Hematopoietic multipotent progenitor cell treated with erythropoietin and hydrocortisone succinate and interleukin-3 and kit ligand, for 15 days (in vitro differentiated cells): ENCODE measurements around the gene TRAF2.

Source experiments
- DNase-seq: peaks from one replicate; pipeline ENCODE4 v3.0.0-alpha.2; 2015; ENCODE audit warnings: low spot score

TRAF2 gene

DNA sequence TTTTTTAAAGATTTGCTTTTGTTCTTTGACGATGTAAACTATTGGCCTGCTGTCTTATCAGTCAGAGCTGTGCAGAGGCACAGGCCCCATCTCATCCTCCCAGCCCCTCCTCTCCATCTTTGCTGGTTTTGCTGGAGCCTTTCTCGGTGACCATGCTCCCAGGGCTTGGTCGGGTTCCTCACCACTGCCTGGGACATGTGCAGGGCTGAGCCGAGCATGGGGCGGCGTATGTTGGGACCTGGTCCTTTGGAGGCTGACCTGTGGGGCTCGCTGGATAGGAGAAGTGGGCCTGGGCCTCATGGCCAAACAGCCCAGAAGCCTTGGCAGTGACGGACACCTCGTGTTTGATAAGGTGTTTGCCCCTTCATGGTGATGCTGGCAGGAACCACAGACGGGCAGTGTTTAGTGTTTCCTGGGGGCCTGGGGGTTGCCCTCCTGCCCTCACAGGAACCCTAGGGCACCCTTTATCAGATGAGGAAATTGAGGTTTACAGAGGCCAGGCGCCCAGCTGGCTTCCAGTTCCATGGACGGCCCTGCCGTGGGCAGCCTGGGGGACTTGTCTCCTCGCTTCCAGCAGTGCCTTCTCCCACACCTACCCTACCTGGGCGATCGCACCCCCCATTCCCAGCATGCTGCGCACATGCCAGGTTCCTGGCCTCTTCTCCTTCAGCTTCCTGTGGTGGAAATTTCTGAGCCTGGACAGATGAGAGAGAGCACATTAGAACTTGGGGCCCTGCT lies 27.6 kb downstream of the TRAF2 start:
- DNase-seq, result no peak

DNA sequence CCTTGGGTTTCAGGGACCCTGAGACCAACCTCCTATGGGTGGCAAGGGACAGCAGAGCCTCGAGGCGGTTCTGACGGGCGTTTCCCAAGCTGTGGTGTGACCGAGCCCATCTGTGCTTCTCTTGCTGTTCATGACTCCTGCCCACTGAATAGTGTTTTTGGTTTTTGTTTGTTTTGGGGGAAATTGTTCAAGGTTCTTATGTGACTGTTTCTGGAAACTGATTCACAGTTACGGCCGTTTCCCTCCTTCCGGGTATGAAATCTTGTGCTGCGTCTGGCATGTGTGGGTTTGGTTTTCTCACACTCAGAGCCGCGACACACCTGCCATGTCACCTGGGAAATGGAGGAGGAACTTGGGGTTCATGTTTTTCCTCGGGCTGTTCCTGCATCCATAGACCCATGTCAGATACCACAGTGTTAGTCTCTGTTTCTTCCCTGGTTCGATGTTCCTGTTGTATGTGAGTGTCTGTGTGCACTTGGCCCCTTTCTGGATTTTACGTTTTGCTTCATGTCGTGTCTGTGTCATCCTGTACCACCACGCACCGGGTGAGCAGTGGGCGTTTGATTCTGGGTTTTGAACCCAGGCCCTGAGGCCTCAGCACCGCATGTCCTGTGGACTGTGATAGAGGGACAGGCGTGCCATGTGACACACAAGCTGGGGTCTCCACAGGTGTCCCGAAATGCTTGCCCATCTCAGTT lies 29.5 kb downstream of the TRAF2 start:
- DNase-seq, result no peak

DNA sequence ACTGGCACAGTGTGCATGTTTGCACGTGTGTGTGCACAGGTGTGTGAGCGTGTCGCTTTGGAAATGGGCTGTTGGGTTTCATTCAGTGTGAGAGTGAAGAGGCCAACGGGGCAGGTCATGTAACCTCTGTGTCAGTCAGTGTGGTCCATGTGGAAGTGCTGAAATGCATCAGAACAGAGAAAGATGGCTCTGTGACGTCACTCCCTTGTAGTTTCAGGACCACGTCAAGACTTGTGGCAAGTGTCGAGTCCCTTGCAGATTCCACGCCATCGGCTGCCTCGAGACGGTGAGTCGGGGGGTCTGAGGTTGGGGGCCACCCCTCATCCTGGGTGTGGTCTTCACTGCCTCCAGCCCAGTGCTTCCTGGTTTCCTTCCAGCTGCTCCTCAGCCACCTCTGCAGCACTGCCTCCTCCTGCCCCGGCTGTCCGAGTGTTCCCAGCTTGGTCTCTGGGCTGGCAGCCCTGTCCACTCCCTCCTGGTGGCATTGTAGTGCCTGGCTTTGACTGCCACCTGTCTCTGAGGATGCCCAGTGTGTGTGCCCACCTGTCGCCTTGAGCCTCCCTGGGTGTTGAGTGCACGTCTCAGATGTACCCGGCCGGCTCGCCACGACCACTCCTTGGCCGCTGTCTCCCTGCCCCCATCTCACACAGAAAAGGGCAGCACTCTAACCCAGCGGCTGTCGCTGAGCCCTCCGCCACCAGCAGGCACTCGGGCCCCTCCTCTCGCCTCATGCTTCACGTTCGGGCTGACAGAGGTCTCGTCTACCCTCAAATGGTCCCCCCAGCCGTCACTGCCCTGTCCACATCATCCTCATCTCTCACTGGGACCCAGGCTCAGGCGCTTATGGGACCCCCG lies 30.2 kb downstream of the TRAF2 start:
- no peak for DNase-seq

DNA sequence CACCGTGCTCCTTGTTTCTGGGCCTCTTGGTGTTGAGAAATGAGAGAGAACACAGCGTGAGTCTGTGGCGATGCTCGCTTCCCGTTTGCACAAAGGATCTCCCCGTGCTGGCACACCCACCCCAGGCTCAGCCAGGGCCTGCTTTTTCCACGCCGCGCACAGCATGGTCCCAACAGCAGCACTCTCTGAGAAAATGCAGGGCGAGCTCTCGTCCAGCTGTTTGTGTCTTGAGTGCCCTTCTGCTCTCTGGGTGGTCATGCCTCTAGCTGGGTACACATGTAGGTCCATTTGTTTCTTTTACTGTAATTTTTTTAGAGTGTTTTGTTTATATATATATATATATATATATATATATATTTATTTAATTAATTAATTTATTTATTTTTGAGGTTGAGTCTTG lies 31.6 kb downstream of the TRAF2 start:
- DNase-seq, result no peak

DNA sequence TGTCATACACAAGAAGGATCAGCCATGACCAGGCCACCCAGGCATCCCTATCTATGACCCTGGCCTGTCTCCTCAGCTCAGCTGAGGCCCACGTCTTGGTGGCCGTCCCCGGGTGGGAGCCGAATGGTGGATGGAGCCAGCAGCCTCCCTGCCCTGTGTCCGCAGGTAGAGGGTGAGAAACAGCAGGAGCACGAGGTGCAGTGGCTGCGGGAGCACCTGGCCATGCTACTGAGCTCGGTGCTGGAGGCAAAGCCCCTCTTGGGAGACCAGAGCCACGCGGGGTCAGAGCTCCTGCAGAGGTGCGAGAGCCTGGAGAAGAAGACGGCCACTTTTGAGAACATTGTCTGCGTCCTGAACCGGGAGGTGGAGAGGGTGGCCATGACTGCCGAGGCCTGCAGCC lies 33.8 kb downstream of the TRAF2 start:
- no peak for DNase-seq

DNA sequence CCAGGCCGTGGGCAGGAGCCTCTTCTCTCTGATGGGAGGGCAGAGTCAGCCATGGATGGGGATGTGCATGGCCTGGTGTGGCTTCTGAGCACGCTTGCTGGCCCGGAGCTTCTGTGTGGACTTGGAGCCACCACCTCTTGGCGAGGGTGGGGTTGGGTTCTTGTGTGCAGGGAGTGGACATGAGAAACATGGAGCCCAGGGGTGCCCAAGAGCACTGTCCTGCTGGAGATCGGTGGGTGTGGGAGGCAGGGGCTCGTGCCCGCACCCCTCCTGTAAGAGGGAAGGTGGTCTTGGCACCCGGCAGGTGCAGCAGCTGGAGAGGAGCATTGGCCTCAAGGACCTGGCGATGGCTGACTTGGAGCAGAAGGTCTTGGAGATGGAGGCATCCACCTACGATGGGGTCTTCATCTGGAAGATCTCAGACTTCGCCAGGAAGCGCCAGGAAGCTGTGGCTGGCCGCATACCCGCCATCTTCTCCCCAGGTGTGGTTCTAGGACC lies 34.5 kb downstream of the TRAF2 start:
- DNase-seq, result no peak

DNA sequence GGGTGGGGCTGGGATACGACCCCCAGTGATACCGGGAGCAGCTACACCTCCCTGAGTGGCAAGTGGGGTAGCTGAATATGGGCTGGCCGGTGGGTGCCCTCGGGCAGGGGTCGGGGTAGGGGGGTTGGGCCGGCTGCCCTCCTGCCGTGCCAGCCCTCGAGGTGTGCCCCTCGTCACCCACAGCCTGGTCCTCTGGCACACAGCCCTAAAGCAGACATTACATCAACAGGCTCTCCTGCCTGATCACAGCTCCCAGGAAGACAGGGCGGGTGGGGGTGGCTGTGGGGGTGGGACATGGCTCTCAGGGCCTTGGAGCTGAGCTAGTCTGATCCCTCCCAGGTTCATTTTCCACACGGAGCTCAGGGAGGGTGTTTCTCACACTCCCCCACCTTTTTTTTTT lies 35.0 kb downstream of the TRAF2 start:
- DNase-seq, result no peak

DNA sequence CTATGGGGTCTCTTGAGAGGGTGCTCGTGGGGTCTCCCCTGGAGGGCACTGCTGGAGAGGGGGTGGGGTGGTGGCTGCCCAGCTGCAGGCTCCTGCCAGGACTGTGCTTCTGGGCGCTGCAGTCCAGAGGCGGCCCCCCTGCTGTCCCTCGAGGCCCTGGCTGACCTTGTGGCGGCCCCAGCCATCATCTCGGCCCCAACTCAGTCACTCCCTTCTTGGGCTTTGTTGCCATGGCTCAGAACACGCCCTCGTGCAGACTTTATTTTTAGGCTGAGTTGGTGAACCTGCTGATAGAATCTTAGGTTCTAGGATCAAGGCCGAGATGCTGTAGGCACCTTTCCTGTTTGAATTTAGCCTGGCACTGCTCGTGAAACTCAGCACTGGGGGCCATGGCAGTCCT lies 35.4 kb downstream of the TRAF2 start:
- DNase-seq, result no peak

DNA sequence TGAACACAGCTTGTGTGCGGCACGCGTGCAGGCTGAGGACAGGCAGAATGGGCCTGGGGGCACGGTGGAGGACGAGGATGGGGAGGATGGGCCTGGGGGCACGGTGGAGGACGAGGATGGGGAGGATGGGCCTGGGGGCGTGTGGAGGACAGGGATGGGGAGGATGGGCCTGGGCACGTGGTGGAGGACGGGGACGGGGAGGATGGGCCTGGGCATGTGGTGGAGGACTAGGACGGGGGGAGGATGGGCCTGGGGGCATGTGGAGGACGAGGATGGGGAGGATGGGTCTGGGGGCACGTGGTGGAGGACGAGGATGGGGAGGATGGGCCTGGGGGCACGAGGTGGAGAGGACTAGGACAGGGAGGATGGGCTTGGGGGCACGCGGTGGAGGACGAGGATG lies 36.2 kb downstream of the TRAF2 start:
- no peak for DNase-seq

DNA sequence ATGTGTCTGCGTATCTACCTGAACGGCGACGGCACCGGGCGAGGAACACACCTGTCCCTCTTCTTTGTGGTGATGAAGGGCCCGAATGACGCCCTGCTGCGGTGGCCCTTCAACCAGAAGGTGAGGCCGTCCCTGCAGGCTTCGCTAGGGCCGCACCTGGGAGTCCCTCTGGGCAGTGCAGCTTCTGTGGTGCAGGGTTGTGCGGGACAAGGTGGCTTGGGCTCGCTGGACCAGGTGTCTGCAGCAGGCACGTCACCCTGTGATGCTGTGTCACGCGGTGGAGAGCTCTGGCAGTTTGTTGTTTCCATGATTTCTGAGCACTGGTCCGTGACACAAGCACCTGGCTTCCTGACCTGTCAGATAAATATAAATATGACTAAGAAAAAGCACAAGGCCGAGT lies 37.6 kb downstream of the TRAF2 start:
- no peak for DNase-seq

DNA sequence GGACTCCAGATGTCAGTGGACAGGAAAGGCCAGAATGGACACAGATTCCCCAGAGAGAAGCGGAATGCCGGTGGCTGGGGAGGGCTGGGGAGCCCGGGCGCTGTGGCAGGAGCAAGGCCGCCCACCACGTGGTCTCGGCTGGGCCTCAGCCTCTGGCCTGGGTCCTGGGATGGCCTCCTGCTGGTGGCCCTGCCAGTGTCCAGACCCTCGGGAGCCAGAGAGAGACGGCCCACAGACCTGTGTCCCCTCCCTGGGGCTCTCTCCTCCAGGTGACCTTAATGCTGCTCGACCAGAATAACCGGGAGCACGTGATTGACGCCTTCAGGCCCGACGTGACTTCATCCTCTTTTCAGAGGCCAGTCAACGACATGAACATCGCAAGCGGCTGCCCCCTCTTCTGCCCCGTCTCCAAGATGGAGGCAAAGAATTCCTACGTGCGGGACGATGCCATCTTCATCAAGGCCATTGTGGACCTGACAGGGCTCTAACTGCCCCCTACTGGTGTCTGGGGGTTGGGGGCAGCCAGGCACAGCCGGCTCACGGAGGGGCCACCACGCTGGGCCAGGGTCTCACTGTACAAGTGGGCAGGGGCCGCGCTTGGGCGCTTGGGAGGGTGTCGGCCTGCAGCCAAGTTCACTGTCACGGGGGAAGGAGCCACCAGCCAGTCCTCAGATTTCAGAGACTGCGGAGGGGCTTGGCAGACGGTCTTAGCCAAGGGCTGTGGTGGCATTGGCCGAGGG lies 39.3 kb downstream of the TRAF2 start:
- no peak for DNase-seq

DNA sequence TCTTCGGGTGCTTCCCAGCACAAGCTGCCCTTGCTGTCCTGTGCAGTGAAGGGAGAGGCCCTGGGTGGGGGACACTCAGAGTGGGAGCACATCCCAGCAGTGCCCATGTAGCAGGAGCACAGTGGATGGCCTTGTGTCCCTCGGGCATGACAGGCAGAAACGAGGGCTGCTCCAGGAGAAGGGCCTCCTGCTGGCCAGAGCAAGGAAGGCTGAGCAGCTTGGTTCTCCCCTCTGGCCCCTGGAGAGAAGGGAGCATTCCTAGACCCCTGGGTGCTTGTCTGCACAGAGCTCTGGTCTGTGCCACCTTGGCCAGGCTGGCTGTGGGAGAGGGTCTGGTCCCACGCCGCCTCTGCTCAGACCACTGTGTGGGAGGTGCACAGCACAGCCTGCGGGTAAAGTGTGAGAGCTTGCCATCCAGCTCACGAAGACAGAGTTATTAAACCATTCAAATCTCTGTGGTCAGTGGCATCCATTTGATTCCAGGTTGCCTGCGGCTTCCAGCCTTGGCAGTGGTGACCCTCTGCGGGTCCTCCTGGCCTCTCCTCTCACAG lies 39.9 kb downstream of the TRAF2 start:
- no peak for DNase-seq

DNA sequence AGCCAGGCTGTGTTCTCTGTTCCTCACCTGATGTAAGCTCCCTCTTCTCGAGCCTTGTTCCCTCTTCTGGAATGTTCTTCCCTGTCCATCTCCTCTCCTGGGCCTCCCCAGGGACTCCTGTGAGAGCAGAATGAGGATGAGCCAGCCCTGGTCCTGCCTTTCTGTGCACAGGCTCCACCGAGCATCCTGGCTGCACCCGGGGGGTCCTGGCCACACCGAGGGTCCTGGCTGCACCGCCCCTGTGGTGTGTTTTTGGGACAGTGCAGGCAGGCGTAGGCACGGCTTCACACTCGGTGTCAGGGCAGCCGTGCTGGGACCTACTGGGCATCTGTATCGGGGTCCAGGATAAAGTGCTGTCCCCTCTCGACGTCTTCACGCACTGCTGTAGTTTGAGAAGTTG lies 40.4 kb downstream of the TRAF2 start:
- no peak for DNase-seq

DNA sequence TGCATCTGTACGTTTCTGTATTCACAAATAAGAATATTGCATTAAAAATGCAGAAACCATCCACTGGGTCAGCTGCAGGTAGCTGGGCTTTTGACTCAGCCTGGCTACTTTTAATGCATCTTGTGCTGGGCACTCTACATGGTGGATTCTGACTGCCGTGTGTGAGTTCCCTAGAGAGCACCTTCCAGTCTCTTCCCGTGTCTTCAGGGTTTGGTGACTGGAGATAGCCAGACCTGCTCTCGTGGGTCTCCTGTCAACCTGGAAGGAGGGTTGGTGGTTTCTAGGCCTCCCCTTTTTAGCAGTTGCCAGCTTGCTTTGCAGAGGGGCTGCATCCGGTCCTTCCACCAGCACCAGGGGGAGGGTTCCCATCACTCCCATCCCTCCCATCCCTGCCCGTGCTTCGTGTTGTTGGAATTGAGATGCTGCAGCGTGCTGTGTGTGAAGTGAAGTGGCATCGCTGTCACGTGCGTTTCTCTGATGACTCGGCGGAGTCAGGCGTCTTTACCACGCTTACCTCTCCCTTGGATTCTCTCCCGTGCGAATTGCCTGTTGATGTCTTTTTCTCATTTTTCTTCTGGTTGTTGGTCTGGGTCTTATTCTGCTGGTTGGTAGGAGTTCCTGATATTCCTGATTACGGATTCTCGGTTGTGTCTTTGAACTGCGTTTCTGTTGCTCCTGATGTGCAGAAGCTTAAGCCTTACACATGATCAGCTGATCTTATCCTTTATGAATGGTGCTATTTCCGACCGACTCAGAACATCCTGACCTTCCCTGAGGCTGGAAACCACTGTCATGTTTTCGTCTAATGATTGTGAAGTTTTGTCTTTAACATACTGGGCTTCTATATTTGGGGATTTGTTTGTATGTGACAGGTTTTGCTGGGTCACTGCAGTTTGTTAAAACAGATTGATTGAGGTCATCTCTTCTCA lies 41.3 kb downstream of the TRAF2 start:
- no peak for DNase-seq

DNA sequence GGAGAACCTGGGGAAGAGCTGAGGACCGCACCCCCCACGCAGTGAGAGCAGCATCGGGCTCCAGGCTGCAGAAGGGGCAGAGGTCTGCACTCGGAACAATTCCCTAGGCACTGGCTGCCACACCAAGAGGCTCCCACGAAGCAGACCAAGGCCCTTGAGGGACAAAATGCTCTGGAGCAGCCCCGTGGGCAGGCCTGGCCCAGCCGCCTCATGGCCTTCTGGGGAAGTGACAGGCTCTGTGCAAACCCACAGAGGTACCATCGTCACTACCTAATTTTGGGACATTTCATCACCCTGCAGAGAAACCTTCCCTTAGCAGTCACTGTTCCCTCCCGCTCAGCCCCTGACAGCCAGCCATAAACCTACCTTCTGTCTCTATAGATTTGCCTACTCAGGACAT lies 42.3 kb downstream of the TRAF2 start:
- no peak for DNase-seq

DNA sequence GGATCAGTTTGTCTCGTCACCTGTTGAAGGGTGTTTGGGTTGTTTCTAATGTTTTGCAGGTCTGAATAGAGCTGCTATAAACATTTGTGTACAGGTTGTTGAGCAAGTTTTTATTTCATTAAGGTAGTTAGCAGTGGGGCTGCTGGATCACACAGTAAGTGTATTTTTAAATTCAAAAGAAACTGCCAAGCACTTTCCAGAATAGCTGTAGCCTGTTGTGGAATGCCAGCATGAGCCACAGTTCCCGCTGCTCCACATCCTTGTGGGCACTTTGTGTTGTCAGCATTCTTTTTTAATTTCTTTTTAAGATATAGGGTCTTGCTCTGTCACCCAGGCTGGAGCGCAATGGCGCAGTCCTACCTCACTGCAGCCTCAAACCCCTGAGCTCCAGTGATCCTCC lies 43.7 kb downstream of the TRAF2 start:
- no peak for DNase-seq

DNA sequence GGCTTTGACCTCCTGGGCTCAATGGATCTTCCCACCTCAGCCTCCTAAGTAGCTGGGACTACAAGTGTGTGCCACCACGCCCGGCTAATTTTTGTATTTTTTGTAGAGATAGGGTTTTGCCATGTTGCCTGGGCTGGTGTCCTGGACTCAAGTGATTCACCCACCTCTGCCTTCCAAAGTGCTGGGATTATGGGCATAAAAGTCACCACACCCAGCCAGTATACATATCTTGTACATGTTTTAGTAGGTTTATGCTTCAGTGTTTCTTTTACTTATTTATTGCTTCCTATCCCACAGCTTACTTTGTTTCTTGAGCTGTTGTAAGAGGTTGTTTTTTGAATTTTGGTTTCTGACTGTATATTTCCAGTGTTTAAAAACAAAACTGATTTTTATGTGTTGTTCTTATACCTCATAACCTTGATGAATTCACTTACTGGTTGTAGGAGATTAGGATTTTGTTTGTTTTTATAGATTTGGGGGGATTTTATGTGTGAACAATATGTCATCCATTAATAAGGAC lies 45.4 kb downstream of the TRAF2 start:
- no peak for DNase-seq

DNA sequence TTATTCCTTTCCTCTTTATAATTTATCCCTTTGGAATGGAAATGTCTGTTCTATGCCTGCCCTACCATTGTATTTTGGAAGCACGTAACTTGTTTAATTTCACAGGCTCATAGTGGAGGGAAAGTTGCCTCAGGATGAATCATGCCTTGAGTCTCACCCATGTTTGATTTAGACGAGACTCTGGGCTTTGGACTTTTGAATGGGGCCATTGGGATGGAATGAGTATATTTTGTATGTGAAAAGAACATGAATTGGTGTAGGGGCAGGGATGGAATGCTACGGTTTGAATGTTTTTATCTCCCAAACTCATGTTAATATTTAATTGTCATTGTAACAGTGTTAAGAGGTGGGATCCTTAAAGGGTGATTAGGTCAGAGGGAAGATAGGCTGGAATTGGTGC lies 48.0 kb downstream of the TRAF2 start:
- DNase-seq, result no peak

DNA sequence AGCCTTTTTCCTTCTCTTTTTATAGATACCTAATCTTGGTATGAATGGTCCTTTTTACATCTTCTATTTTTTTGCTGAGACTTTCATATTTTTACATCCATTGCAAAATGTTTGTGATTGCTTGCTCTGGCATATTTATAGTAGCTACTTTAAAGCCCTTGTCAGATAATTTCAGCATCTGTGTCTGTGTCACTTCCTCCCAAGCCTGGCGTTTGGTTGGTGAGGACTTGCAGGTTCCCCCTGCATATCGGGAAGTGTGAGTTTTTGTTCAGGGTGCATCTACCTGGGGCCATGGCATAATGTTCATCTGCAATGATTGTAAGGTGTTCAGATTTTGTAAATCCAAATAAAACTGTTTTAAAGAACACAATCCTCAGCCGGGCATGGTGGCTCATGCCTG lies 49.3 kb downstream of the TRAF2 start:
- DNase-seq, result no peak

DNA sequence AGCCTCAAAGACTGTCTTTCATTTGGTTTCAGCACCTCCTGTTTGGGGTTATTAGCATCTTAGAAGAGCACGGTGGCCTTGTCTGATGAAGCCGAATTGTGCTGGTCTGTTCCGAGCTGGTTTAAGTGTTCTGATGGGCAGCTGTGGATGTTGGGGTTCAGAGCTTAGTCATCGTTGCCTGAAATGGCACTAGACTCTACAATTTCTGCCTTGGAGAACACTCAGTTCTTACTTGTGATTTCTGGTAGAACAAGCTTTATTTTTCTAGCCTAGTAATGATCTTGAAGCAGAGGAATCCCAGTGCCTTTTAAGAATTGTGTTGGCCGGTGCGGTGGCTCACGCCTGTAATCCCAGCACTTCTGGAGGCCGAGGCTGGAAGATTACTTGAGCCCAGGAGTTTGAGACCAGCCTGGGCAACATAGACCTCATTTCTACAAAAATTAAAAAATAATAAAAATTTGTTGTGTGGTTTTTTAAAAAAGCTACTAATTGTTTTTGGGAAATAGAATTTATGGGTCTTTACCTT lies 50.4 kb downstream of the TRAF2 start:
- no peak for DNase-seq
